A673 (cell line): ENCODE measurements around the gene FCRL6. TPM values are rescaled to one million over a fixed set of nuclear protein-coding genes. Genes with fewer than 3 reads are reported as not detected.

Experiments used
- BruUV-seq: library from RNA; stranded (reverse); fragments of 400-500 nt; replicated peaks from 2 replicates; lab custom pipeline; 2021; lab: Mats Ljungman, UMichigan
- CTCF ChIA-PET: fragments of 300-600 bp; sonication (Branson Sonifier 250); formaldehyde crosslinking; loops from one replicate; lab custom pipeline; 2022; ENCODE audit warnings: antibody characterized with exemption; lab: Charles Lee
- POLR2A ChIA-PET: fragments of 300-600 bp; sonication (Branson Sonifier 250); formaldehyde crosslinking; loops from one replicate; lab custom pipeline; 2022; ENCODE audit warnings: antibody characterized with exemption; ENCODE audit not compliant: low non-redundant PET; lab: Charles Lee
- DNase-seq: peaks from one replicate; pipeline ENCODE4 v3.0.0-alpha.2; 2015; ENCODE audit warnings: low spot score
- H3K27ac ChIP-seq: fragments of 200-600 bp; sonication (generic); 2 replicates; pipeline ENCODE4 v1.5.1; 2016; ENCODE audit warnings: mixed run types, low read depth, mild to moderate bottlenecking, mixed read lengths, antibody characterized with exemption, low read length; ENCODE audit not compliant: poor library complexity, severe bottlenecking
- H3K27me3 ChIP-seq: fragments of 200-600 bp; sonication (generic); replicated peaks from 2 replicates; pipeline ENCODE4 v1.6.1; 2017; ENCODE audit warnings: mixed run types, low read depth, mild to moderate bottlenecking, mixed read lengths, antibody characterized with exemption, low read length; ENCODE audit not compliant: insufficient read depth, poor library complexity
- H3K36me3 ChIP-seq: fragments of 200-600 bp; sonication (generic); 2 replicates; pipeline ENCODE4 v1.6.1; 2016; ENCODE audit warnings: mixed run types, mild to moderate bottlenecking, mixed read lengths, antibody characterized with exemption, low read length; ENCODE audit not compliant: insufficient read depth, poor library complexity, severe bottlenecking
- H3K4me1 ChIP-seq: fragments of 200-600 bp; sonication (generic); 2 replicates; pipeline ENCODE4 v1.6.1; 2017; ENCODE audit warnings: mixed run types, mild to moderate bottlenecking, mixed read lengths, antibody characterized with exemption, low read length; ENCODE audit not compliant: insufficient read depth, poor library complexity, severe bottlenecking
- H3K4me3 ChIP-seq: fragments of 200-600 bp; sonication (generic); 2 replicates; pipeline ENCODE4 v1.5.1; 2016; ENCODE audit warnings: low read depth, mixed run types, mild to moderate bottlenecking, mixed read lengths, low read length; ENCODE audit not compliant: poor library complexity, severe bottlenecking
- H3K9me3 ChIP-seq: fragments of 200-600 bp; sonication (generic); 2 replicates; pipeline ENCODE4 v1.6.1; 2016; ENCODE audit warnings: mixed run types, low read depth, mild to moderate bottlenecking, mixed read lengths, antibody characterized with exemption, low read length; ENCODE audit not compliant: poor library complexity, severe bottlenecking
- EZH2 ChIP-seq: fragments of 200-600 bp; sonication (generic); IDR thresholded peaks from 2 replicates; pipeline ENCODE4 v1.6.1; 2017; ENCODE audit warnings: borderline replicate concordance, low read depth, mild to moderate bottlenecking, mixed read lengths, antibody characterized with exemption, low read length; ENCODE audit not compliant: poor library complexity, severe bottlenecking
- intact Hi-C: fragments of 100-400 bp; cut with micrococcal nuclease; formaldehyde crosslinking; loops from one replicate; pipeline ENCODE4 v1.10.0; 2022; ENCODE audit not compliant: unreplicated experiment
- total RNA-seq: library from RNA; stranded (reverse); gene quantifications from 2 replicates; pipeline ENCODE4 v1.2.3, GENCODE V29; 2021
- TF ChIP-seq, protein P1 (sequence below): fragments of 300-800, 200-600 bp; sonication (generic); conservative IDR thresholded peaks from 2 replicates; pipeline ENCODE4 v1.5.1; 2017; ENCODE audit warnings: low read depth, mild to moderate bottlenecking, antibody characterized with exemption, low read length, moderate library complexity, mixed read lengths

Gene FCRL6
- total RNA-seq, 1 experiment from 2014 or later = 0.15 TPM

DNA sequence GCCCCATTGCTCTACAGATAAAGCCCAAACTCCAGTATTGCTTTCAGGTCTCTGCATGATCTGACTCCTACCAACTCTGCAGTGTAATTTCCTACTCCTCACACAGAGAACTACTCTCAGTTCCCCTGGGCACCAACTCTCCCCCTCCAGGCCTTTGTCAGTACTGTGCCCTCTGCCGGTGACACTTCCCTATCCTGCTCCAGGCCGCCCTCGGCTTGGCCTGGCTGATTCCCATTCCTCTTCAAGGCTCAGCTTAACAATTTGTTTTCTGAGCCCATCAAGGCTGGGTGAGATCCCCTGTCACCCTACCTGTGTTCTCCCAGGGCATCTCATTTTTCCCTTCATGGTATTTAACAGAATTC, 27.1 kb downstream of the FCRL6 start:
- Histone ChIP-seq H3K4me1 (peaks cover 19% of the 10 kb centered on the region), H3K36me3 (no peaks in the 10 kb centered on the region), H3K27me3 (no peaks in the 10 kb centered on the region), H3K27ac (no peak overlapping the region), H3K4me3 (no peak overlapping the region), H3K9me3 (no peaks in the 10 kb centered on the region)
- TF ChIP-seq, protein P1, sequence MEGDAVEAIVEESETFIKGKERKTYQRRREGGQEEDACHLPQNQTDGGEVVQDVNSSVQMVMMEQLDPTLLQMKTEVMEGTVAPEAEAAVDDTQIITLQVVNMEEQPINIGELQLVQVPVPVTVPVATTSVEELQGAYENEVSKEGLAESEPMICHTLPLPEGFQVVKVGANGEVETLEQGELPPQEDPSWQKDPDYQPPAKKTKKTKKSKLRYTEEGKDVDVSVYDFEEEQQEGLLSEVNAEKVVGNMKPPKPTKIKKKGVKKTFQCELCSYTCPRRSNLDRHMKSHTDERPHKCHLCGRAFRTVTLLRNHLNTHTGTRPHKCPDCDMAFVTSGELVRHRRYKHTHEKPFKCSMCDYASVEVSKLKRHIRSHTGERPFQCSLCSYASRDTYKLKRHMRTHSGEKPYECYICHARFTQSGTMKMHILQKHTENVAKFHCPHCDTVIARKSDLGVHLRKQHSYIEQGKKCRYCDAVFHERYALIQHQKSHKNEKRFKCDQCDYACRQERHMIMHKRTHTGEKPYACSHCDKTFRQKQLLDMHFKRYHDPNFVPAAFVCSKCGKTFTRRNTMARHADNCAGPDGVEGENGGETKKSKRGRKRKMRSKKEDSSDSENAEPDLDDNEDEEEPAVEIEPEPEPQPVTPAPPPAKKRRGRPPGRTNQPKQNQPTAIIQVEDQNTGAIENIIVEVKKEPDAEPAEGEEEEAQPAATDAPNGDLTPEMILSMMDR = no peak
- TF ChIP-seq EZH2 = no peak
- no TSS peak for BruUV-seq
- CTCF ChIA-PET = no interaction called here
- no peak for DNase-seq
- intact Hi-C loops = no loop called here
- POLR2A ChIA-PET = no interaction called here

DNA sequence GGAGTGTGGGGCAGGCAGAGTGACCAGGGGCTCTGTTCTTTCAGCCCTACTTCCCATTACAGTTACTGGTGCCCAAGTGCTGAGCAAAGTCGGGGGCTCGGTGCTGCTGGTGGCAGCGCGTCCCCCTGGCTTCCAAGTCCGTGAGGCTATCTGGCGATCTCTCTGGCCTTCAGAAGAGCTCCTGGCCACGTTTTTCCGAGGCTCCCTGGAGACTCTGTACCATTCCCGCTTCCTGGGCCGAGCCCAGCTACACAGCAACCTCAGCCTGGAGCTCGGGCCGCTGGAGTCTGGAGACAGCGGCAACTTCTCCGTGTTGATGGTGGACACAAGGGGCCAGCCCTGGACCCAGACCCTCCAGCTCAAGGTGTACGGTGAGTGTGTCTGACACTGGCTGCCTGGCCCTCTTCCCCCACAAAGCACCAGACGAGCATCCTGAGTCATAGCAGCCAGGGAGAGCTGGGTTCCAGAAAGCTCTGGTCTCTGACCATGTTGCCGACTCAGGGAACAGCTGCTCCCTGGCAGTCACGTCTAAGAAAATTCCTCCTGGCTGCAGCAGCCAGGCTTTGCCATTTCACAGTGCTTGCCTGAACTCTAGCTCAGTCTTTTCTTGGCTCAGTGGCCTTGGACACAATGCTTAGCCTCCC, 27.8 kb downstream of the FCRL6 start:
- Histone ChIP-seq H3K36me3 (no peaks in the 10 kb centered on the region), H3K9me3 (no peaks in the 10 kb centered on the region), H3K4me1 (peaks cover 19% of the 10 kb centered on the region), H3K27ac (no peak overlapping the region), H3K27me3 (no peaks in the 10 kb centered on the region), H3K4me3 (no peak overlapping the region)
- intact Hi-C loops = loop anchor here (2.0 kb wide), 1 partner anchor 61 kb away; no protein-coding TSS in a partner anchor
- no TSS peak for BruUV-seq
- TF ChIP-seq, protein P1 = no peak
- no peak for TF ChIP-seq EZH2
- ChIA-PET CTCF (interaction anchor here (1.4 kb wide), 1 partner anchor 60 kb away, joined by 3 read pairs; no protein-coding TSS in a partner anchor), POLR2A (no interaction called here)
- DNase-seq = no peak

DNA sequence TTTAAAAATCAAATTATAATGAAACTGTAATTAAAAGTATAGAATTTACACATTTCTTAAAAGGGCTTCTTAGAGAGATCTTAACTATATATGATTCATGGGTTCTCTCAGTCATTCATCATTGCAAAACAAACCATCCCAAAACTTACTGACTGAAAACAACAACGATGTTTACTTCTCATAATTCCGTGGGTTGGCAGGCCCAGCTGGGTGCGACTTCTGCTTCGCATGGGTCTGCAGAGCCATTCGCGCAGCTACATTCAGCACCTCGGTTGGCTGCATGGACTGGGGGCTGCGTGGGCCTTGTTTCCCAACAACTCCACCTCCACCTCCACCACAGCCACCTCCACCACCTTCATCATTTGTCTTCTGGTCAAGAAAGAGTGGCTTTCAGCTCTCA, 28.6 kb downstream of the FCRL6 start:
- Histone ChIP-seq H3K27me3 (no peaks in the 10 kb centered on the region), H3K4me1 (peaks cover 19% of the 10 kb centered on the region), H3K36me3 (no peaks in the 10 kb centered on the region), H3K9me3 (no peaks in the 10 kb centered on the region), H3K27ac (no peak overlapping the region), H3K4me3 (no peak overlapping the region)
- POLR2A ChIA-PET = no interaction called here
- DNase-seq = no peak
- intact Hi-C loops = loop anchor here (2.0 kb wide), 1 partner anchor 60 kb away; no protein-coding TSS in a partner anchor
- no TSS peak for BruUV-seq
- TF ChIP-seq, protein P1 = no peak
- TF ChIP-seq EZH2 = no peak
- CTCF ChIA-PET = interaction anchor here (1.4 kb wide), 1 partner anchor 59 kb away, joined by 3 read pairs; no protein-coding TSS in a partner anchor
